Muscle layer of duodenum (tissue), 2 donors: ENCODE data around the gene ZBP1.

ENCODE experiments used
- H3K27ac ChIP-seq: one replicate; pipeline ENCODE4 v1.7.0; 2013; ENCODE audit warnings: mild to moderate bottlenecking, low read length
- H3K27me3 ChIP-seq: one replicate; pipeline ENCODE4 v1.7.0; 2013; ENCODE audit warnings: low read depth, mild to moderate bottlenecking, control low read depth, low read length
- H3K36me3 ChIP-seq, 2 donors: one replicate each; pipeline ENCODE4 v1.7.0; 2013; ENCODE audit warnings: low read length in 2 of 2, control low read depth in 1 of 2, mild to moderate bottlenecking in 1 of 2; ENCODE audit not compliant: insufficient read depth in 2 of 2, control insufficient read depth in 1 of 2
- H3K4me1 ChIP-seq, 2 donors: one replicate each; pipeline ENCODE4 v1.7.0; 2013; ENCODE audit warnings: low read length in 2 of 2, mild to moderate bottlenecking in 2 of 2, control low read depth in 1 of 2, moderate library complexity in 1 of 2; ENCODE audit not compliant: insufficient read depth in 2 of 2, control insufficient read depth in 1 of 2
- H3K4me3 ChIP-seq, 2 donors: one replicate each; pipeline ENCODE4 v1.7.0; 2013; ENCODE audit warnings: low read length in 2 of 2, low read depth in 1 of 2, mild to moderate bottlenecking in 1 of 2
- H3K9me3 ChIP-seq, 2 donors: one replicate each; pipeline ENCODE4 v1.7.0; 2013; ENCODE audit warnings: low read length in 2 of 2, control low read depth in 1 of 2, mild to moderate bottlenecking in 1 of 2; ENCODE audit not compliant: control insufficient read depth in 1 of 2
- donor health status: healthy.

The ZBP1 gene

GRCh38 chr20:57568088-57568896 lies 51.9 kb downstream of the ZBP1 start:
- Histone ChIP-seq H3K4me3 (no peak overlapping the region), H3K27me3 (no peaks in the 10 kb centered on the region), H3K27ac (no peak overlapping the region), H3K36me3 (no peaks in the 10 kb centered on the region), H3K9me3 (no peaks in the 10 kb centered on the region), H3K4me1 (no peaks in the 10 kb centered on the region)

DNA sequence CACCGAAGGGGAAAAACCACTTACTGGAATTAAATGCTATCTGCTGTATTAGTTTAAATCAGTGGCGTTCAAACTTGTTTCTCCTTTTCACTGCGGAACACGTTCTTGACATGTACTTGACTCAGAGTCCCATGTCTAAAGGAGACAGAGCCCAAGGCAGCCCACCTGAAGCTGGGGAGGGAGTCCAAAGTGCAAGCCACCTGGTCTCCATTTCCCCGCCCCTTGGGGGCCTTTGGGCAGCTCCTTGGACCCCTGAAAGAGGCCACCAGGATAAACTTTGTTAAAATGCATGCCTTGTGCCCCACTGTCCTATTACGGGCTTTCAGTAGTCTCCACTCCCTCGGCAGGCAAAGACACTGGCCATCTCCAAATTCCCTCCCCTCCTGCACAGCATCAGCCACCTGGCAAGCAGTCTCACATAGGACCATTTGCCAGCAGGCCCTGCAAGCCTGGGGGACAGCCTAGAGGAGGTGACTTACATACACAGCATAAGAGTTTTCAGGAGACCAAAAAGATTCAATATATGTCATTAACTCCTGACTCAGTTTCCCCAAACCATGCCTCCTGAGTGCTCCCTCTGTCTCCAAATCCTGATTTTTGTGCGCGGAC lies 52.7 kb downstream of the ZBP1 start:
- Histone ChIP-seq H3K27me3 (no peaks in the 10 kb centered on the region), H3K27ac (no peak overlapping the region), H3K4me1 (no peaks in the 10 kb centered on the region), H3K4me3 (no peak overlapping the region), H3K9me3 (no peaks in the 10 kb centered on the region), H3K36me3 (no peaks in the 10 kb centered on the region)

DNA sequence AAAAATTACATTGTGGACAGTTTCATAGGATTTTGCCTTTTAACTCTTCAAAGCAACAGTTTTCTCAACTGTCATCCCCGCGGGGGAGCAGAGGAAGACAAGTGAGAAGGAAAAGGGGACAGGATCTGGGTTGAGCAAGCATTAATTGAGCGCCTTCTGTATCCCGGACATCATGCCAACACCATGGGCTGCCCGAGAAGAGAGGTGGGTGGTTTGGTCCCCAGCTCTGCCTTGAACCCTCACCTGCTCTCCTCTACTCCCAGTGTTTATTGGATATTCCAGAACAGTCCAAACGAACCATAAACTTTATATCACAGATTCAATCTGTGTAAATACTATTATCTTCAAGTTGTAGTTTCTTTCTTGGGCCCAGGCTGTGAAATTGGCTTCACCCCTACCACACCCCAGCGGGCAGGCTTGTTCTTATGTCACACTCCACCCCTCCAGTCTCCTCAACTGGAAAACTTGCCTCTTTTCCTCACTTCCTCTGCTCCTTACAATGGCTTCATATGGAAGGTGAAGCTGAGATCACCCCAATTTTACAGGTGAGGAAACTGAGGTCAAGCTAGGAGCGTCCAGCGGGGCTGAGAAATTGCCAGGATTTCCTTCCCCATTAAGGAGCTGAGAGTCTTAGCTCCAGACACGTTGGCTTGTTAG lies 53.3 kb downstream of the ZBP1 start:
- H3K4me1 ChIP-seq, result no peaks in the 10 kb centered on the region
- H3K36me3 ChIP-seq, result no peaks in the 10 kb centered on the region
- H3K27ac ChIP-seq, result no peak overlapping the region
- no peaks in the 10 kb centered on the region for H3K9me3 ChIP-seq
- H3K4me3 ChIP-seq, result no peak overlapping the region
- H3K27me3 ChIP-seq, result no peaks in the 10 kb centered on the region

- no peaks in the 10 kb centered on the region for H3K36me3 ChIP-seq
- H3K4me3 ChIP-seq, result no peak overlapping the region
Measured at GRCh38 chr20:57566399-57566798, 53.8 kb downstream of the ZBP1 start.

GRCh38 chr20:57564951-57565642 lies 55.1 kb downstream of the ZBP1 start:
- H3K36me3 ChIP-seq, result no peaks in the 10 kb centered on the region
- no peaks in the 10 kb centered on the region for H3K9me3 ChIP-seq
- no peaks in the 10 kb centered on the region for H3K4me1 ChIP-seq
- H3K4me3 ChIP-seq, result no peak overlapping the region
- no peaks in the 10 kb centered on the region for H3K27me3 ChIP-seq
- no peak overlapping the region for H3K27ac ChIP-seq

More at GRCh38 chr20:57566399-57566798, 53.8 kb downstream of the ZBP1 start:
- Histone ChIP-seq H3K4me1 (no peaks in the 10 kb centered on the region), H3K27ac (no peak overlapping the region), H3K9me3 (no peaks in the 10 kb centered on the region), H3K27me3 (no peaks in the 10 kb centered on the region)

- H3K9me3 ChIP-seq, result no peaks in the 10 kb centered on the region
- H3K36me3 ChIP-seq, result no peaks in the 10 kb centered on the region
- H3K4me1 ChIP-seq, result no peaks in the 10 kb centered on the region
- no peak overlapping the region for H3K4me3 ChIP-seq
- no peak overlapping the region for H3K27ac ChIP-seq
- H3K27me3 ChIP-seq, result no peaks in the 10 kb centered on the region
Measured at GRCh38 chr20:57564180-57564802, 55.9 kb downstream of the ZBP1 start.

DNA sequence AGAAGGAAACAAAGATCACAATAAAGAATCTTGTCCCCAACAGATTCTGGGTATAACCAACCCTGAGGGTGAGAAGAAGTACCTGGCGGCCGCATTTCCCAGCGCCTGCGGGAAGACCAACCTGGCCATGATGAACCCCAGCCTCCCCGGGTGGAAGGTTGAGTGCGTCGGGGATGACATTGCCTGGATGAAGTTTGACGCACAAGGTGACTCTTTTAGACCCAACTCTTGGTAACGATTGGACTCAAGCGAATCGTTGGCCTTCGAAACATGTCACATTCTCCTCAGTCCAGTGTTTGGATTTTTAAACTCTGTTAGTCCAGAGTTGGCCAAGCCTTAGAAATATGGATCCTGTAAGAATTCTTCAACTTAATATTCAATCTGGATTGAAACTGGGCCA lies 56.7 kb downstream of the ZBP1 start:
- Histone ChIP-seq H3K27ac (no peak overlapping the region), H3K27me3 (no peaks in the 10 kb centered on the region), H3K4me3 (no peak overlapping the region), H3K4me1 (no peaks in the 10 kb centered on the region), H3K9me3 (no peaks in the 10 kb centered on the region), H3K36me3 (no peaks in the 10 kb centered on the region)

- no peak overlapping the region for H3K4me3 ChIP-seq
- no peaks in the 10 kb centered on the region for H3K9me3 ChIP-seq
- no peaks in the 10 kb centered on the region for H3K4me1 ChIP-seq
- no peaks in the 10 kb centered on the region for H3K36me3 ChIP-seq
- peak overlapping the region; percentile 72 for H3K27ac ChIP-seq
- H3K27me3 ChIP-seq, result no peaks in the 10 kb centered on the region
Measured at GRCh38 chr20:57562541-57563465, 57.4 kb downstream of the ZBP1 start.

DNA sequence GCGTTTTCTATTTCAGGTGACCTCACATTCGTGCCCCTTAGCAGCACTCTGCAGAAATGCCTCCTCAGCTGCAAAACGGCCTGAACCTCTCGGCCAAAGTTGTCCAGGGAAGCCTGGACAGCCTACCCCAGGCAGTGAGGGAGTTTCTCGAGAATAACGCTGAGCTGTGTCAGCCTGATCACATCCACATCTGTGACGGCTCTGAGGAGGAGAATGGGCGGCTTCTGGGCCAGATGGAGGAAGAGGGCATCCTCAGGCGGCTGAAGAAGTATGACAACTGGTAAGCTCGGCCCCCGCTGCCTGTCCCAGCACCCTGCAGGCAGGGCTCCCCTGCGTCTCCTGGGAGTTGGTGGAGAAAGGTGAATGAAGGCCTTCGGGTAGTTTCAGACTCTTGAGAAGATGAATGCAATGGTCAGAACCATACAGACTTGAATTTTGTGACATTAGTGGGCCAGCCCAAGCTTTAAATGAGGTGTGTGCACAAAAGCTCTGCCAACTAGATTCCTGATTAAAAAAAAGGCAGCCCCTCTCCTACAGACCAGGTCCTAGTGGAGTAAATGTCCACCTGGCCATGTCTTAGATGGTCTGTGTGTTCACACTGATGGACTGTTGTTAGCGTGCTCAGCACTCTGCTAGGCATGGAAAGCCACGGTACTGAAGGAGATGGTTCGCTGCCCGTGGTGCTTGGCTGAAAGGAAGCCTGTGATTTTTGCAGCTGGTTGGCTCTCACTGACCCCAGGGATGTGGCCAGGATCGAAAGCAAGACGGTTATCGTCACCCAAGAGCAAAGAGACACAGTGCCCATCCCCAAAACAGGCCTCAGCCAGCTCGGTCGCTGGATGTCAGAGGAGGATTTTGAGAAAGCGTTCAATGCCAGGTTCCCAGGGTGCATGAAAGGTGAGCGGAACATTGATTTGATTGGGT lies 58.6 kb downstream of the ZBP1 start:
- H3K27ac ChIP-seq, result peak overlapping the region; percentile 72
- peak overlapping the region in 1 of 2 donors; percentile 49 for H3K4me3 ChIP-seq
- no peaks in the 10 kb centered on the region for H3K36me3 ChIP-seq
- no peaks in the 10 kb centered on the region for H3K27me3 ChIP-seq
- no peaks in the 10 kb centered on the region for H3K9me3 ChIP-seq
- no peaks in the 10 kb centered on the region for H3K4me1 ChIP-seq
